HG03342 (cell line): ENCODE results near the gene CD34.

Source experiments
- ATAC-seq: cut with Tn5 transposase; IDR thresholded peaks from one replicate; pipeline ENCODE4 v1.9.1; 2021; ENCODE audit warnings: mild to moderate bottlenecking, moderate library complexity; ENCODE audit not compliant: unreplicated experiment

The CD34 gene

GRCh38 chr1:207836591-207837347 is 74.2 kb downstream of the CD34 start:
- ATAC-seq: no peak

GRCh38 chr1:207835958-207836357 is 75.0 kb downstream of the CD34 start:
- ATAC-seq: no peak

GRCh38 chr1:207833956-207834660 is 76.8 kb downstream of the CD34 start:
- ATAC-seq: no peak

- no peak for ATAC-seq
Measured at GRCh38 chr1:207833381-207833780, 77.5 kb downstream of the CD34 start.

- no peak for ATAC-seq
Measured at GRCh38 chr1:207832796-207833195, 78.1 kb downstream of the CD34 start.

GRCh38 chr1:207831517-207832327 is 79.2 kb downstream of the CD34 start:
- peak; percentile 88 for ATAC-seq
